Epithelial cell of proximal tubule (primary cell): ENCODE results near the gene GMPR. TPM values are rescaled to one million over a fixed set of nuclear protein-coding genes. Genes with fewer than 3 reads are reported as not detected.
A peak's percentile ranks its signal among the peaks of the same experiment; 100 is the strongest.

ENCODE experiments used
- DNase-seq: peaks from one replicate; pipeline ENCODE4 v3.0.0-alpha.2; 2011; ENCODE audit warnings: low read depth
- H3K4me3 ChIP-seq: 2 replicates; pipeline ENCODE4 v1.5.1; 2011; ENCODE audit warnings: low read depth, mild to moderate bottlenecking, low read length
- total RNA-seq: library from RNA; depleted of rRNA; stranded (reverse); fragments of >200 nt; gene quantifications from 2 replicates; pipeline ENCODE4 v1.2.3, GENCODE V29; 2015
- TF ChIP-seq, protein P1 (sequence below): conservative IDR thresholded peaks from 2 replicates; pipeline ENCODE4 v1.5.1; 2012; ENCODE audit warnings: low read depth, mild to moderate bottlenecking, low read length

The GMPR gene
- total RNA-seq, 1 donor from 2014 or later = 0.81 TPM

DNA sequence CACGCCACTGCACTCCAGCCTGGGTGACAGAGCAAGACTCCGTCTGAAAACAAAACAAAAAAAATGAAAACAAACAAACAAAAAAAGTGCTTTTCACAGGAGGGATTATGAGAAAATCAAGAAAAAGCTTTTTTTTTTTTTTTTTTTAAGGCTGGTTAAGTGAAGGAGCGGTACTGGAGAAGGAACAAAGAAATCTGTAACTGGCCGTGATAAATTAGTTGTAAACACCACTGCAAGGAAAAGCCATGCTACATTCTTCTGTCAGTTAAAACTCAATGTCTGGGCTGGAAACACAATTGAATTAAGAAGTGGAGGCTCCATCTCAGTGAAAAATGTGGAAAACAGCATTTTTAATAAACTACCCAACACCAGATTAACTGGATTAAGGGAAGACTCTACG lies 6.3 kb upstream of the GMPR start:
- TF ChIP-seq, protein P1, sequence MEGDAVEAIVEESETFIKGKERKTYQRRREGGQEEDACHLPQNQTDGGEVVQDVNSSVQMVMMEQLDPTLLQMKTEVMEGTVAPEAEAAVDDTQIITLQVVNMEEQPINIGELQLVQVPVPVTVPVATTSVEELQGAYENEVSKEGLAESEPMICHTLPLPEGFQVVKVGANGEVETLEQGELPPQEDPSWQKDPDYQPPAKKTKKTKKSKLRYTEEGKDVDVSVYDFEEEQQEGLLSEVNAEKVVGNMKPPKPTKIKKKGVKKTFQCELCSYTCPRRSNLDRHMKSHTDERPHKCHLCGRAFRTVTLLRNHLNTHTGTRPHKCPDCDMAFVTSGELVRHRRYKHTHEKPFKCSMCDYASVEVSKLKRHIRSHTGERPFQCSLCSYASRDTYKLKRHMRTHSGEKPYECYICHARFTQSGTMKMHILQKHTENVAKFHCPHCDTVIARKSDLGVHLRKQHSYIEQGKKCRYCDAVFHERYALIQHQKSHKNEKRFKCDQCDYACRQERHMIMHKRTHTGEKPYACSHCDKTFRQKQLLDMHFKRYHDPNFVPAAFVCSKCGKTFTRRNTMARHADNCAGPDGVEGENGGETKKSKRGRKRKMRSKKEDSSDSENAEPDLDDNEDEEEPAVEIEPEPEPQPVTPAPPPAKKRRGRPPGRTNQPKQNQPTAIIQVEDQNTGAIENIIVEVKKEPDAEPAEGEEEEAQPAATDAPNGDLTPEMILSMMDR = no peak
- no peak overlapping the region for H3K4me3 ChIP-seq
- no peak for DNase-seq

DNA sequence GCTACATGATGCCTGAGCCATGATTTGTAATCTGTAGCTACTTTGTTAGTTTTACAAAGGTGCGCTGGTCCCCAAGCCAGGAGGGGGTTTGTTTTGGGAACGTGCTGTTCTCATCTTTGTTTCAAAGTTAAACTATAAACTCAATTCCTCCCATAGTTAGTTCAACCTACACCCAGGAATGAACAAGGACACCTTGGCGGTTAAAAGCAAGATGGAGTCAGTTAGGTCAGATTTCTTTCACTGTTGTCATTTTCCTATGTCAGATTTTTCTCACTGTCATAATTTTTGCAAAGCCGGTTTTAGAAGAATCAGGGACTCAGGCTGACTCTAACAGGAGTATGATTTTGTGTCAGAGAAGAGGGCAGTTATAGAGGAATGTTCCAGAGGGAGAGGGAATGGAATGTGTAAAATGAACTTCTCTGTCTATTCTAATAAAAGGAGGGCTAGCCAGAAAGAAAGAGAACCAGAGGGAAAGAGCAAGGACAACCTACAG lies 2.3 kb upstream of the GMPR start:
- no peak for DNase-seq
- TF ChIP-seq, protein P1 = no peak
- no peak overlapping the region for H3K4me3 ChIP-seq

GRCh38 chr6:16236631-16237199 lies 1.7 kb upstream of the GMPR start:
- DNase-seq = no peak
- TF ChIP-seq, protein P1 = no peak
- peak overlapping the region; percentile 1 for H3K4me3 ChIP-seq

- TF ChIP-seq, protein P1 = no peak
- DNase-seq = no peak
- no peak overlapping the region for H3K4me3 ChIP-seq
Observed at GRCh38 chr6:16237242-16237641, 1.1 kb upstream of the GMPR start.

DNA sequence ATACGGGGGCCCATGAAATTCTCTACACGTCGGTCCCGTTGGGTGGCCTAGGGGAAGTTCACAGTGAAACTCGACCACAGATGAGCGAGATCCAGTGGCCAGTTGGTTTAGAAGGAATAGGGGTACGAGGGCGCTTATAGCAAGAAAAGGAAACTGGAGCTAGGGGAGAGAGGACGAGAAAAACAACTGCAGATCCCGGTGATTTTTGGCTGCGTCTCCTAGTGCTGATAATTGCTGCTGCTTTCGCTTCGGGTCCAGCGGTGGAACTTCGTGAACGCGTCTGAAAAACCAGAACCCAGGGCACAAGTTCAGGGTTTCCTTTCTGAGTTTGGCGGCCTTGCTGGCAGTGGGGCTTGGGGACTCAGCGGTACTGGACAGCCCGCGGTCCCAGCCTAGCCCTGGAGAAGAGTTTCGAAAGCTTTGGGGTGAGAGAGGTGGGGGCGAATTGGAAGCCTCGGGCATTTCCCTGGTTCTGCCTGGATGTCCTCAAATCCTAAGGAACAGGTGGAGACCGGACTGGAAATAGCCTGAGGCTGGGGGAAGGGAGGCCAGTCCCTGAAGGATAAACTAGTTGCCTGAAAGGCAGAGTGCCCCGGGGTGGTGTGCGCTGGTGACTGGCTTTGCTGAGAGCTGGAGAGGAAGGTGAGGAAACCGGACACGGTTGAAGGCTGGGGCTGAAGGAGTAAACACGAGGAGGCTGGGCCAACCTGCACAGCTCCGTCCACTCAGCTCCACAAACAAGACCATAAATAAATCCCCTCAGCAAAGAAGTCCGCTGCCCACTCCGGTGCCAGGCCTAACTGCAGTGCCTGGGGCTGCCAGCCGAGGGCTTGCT lies 793 bp downstream of the GMPR start:
- TF ChIP-seq, protein P1 = peak; percentile 56
- peak; percentile 52 for DNase-seq
- H3K4me3 ChIP-seq = peak overlapping the region; percentile 78

DNA sequence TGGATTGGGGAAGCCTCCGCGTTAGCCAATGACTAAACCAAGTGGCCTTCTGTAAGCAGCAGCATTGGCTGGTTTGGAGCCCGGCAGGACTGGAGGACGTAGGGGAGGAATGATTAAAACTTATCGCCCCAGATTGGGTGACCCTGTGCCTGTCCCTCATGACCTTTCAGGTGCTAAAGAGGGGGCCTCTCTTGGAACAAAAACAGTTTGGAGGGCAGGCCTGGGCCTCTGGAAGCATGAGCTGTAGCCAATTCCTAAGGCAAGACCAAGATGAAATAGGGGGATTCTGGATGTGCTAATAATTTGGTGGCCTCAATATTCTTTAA lies 1.4 kb downstream of the GMPR start:
- DNase-seq = no peak
- TF ChIP-seq, protein P1 = no peak
- H3K4me3 ChIP-seq = peak overlapping the region; percentile 78
